ENCODE results near the gene RFX7.

Gene RFX7

GRCh38 chr15:56102441-56102840, 141.2 kb downstream of the RFX7 start:
- DNase-seq, result no peak

- DNase-seq, result no peak
Measured at GRCh38 chr15:56099311-56099710, 144.4 kb downstream of the RFX7 start.

- no peak for DNase-seq
Measured at GRCh38 chr15:56098195-56098863, 145.3 kb downstream of the RFX7 start.

GRCh38 chr15:56095406-56095805, 148.3 kb downstream of the RFX7 start:
- no peak for DNase-seq

- DNase-seq, result no peak
Measured at GRCh38 chr15:56094171-56094570, 149.5 kb downstream of the RFX7 start.

- DNase-seq, result no peak
Measured at GRCh38 chr15:56088389-56088788, 155.3 kb downstream of the RFX7 start.

- no peak for DNase-seq
Measured at GRCh38 chr15:56086566-56086965, 157.1 kb downstream of the RFX7 start.

- DNase-seq, result no peak
Measured at GRCh38 chr15:56082263-56082761, 161.4 kb downstream of the RFX7 start.

GRCh38 chr15:56077081-56077480, 166.6 kb downstream of the RFX7 start:
- no peak for DNase-seq

- no peak for DNase-seq
Measured at GRCh38 chr15:56076640-56077039, 167.0 kb downstream of the RFX7 start.

- peak; percentile 17 for DNase-seq
Measured at GRCh38 chr15:56074481-56075265, 169.0 kb downstream of the RFX7 start.

GRCh38 chr15:56064152-56064551, 179.5 kb downstream of the RFX7 start:
- DNase-seq, result peak; percentile 6

GRCh38 chr15:56059716-56060115, 184.0 kb downstream of the RFX7 start:
- DNase-seq, result no peak

- DNase-seq, result no peak
Measured at GRCh38 chr15:56058986-56059385, 184.7 kb downstream of the RFX7 start.

GRCh38 chr15:56056626-56057025, 187.1 kb downstream of the RFX7 start:
- DNase-seq, result no peak

GRCh38 chr15:56053046-56053400, 190.7 kb downstream of the RFX7 start:
- DNase-seq, result no peak

- peak; percentile 3 for DNase-seq
Measured at GRCh38 chr15:56052395-56053045, 191.2 kb downstream of the RFX7 start.

GRCh38 chr15:56051676-56052075, 192.0 kb downstream of the RFX7 start:
- DNase-seq, result no peak

GRCh38 chr15:56049577-56049976, 194.1 kb downstream of the RFX7 start:
- DNase-seq, result no peak

GRCh38 chr15:56047354-56047753, 196.3 kb downstream of the RFX7 start:
- no peak for DNase-seq

- DNase-seq, result no peak
Measured at GRCh38 chr15:56045068-56045748, 198.5 kb downstream of the RFX7 start.

- DNase-seq, result no peak
Measured at GRCh38 chr15:56042982-56043980, 200.4 kb downstream of the RFX7 start.
